ENCODE data around the gene PLD2.
"Not testable (repeated sequence)": the region's sequence is repeated elsewhere in the genome, so short reads cannot be mapped to it uniquely, and the experiment has no call there.

Gene PLD2

GRCh38 chr17:4834681-4835020 is 27.7 kb downstream of the PLD2 start:
- no peak for DNase-seq

GRCh38 chr17:4836221-4836620 is 29.3 kb downstream of the PLD2 start:
- no peak for DNase-seq

- no peak for DNase-seq
Observed at GRCh38 chr17:4837471-4838308, 30.7 kb downstream of the PLD2 start.

DNA sequence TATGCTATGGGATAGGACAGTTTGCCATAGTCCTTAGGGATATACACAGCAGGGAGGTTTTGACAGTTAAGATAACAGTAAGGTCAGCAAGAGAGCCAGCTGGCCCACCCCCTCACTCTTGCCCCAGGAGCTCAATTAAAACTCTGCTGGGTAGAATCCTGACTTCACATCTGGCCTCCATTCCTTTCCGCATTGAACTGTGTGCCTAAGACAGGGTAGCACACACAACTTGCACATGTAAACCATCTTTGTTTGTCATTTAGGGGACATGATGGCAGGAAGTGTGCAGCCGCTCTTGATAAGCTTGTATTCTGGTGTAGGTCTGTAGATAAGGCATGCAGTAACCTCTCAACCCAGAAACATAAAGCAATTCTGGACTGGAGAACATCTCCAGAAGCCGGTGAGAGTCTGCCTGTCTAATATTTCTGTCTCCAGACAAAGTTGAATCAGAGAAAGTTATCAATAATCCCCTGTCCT is 31.4 kb downstream of the PLD2 start:
- no peak for DNase-seq

DNA sequence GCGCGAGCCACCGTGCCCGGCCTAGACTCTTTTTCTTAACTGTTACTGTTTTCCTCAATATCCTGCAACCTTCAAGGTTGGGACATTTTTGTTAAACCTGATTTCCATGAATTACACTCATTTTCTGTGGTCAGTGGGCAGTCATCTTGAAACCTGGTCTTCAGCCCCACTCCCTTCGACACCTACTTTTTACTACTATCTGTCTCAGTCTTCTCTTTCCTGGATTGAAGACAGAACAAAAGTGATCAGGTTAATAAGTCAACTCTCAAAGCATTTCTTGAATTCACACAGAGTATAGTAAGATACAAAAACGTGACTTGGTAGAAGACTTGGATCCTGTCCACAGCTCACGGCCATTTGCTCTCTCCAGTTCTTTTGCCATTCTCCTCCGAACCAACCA is 32.3 kb downstream of the PLD2 start:
- DNase-seq = no peak

- DNase-seq = no peak
Observed at GRCh38 chr17:4839965-4840892, 33.3 kb downstream of the PLD2 start.

- DNase-seq = no peak
Observed at GRCh38 chr17:4840893-4841242, 33.9 kb downstream of the PLD2 start.

GRCh38 chr17:4842376-4842775 is 35.4 kb downstream of the PLD2 start:
- DNase-seq = no peak

DNA sequence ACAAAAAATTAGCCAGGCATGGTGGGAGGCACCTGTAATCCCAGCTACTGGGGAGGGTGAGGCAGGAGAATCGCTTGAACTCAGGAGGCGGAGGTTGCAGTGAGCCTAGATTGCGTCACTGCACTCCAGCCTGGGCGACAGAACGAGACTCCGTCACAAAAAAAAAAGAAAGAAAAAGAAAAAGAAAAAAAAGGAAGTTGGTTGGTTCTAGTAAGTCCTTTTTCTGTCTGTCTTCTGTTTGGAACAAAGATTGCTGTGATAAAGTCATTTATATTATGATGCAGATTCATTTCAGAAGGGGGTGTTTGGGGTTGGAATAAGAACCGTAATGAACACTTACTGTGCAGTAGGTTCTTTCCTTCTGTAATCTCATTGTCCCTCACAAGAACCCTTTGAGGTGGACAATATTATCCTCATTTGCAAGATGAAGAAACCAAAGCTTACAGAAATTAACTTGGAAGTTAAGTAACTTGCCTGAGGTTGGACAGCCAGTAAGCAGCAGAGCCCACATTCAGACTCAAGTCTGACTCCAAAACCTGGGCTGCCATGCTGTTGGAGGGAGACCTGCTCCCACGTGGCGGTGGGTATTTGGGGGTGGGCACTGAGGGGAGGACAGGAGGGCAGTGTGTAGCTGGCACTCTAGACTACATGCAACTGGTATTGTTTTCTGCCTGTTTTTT is 36.5 kb downstream of the PLD2 start:
- DNase-seq = no peak

DNA sequence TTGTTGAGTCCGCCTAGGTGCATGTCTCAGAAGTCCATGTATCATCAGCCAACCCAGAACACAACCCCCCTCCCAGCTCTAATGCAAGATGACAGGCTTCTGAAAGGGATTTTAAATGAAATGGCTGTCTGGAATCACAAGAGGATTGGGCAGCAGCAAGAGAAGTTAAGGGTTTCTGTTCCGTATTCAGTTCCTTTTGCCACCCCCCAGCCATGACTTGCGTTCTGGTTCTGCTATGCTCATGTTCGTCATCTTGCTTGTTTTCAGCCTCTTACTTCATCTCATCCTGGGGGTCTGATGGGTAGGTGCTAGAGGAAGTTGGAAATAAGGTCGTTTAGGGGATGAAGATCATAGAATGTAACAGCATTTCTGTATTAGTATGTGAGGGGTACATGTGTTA is 38.2 kb downstream of the PLD2 start:
- DNase-seq = no peak

GRCh38 chr17:4846635-4847390 is 39.9 kb downstream of the PLD2 start:
- no peak for DNase-seq

GRCh38 chr17:4849011-4849536 is 42.1 kb downstream of the PLD2 start:
- no peak for DNase-seq

GRCh38 chr17:4850246-4850645 is 43.3 kb downstream of the PLD2 start:
- DNase-seq = no peak

GRCh38 chr17:4851084-4851483 is 44.1 kb downstream of the PLD2 start:
- no peak for DNase-seq

GRCh38 chr17:4852567-4853207 is 45.7 kb downstream of the PLD2 start:
- DNase-seq = peak; percentile 31

DNA sequence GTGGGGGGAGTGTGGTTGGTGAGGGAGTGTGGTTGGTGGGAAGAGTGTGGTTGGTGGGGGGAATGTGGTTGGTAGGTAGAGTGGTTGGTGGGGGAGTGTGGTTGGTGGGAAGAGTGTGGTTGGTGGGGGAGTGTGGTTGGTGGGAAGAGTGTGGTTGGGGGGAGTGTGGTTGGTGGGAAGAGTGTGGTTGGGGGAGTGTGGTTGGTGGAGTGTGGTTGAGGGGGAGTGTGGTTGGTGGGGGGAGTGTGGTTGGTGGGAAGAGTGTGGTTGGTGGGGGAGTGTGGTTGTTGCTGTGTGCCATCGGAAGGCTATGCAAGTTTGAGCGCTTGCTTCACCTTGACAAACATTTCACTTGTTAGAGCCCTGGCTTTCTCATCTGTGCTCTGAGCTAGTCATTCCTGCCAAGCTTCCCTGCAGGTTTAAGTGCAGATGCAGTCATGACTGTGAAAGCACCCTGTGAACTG is 46.3 kb downstream of the PLD2 start:
- DNase-seq = peak; percentile 31

DNA sequence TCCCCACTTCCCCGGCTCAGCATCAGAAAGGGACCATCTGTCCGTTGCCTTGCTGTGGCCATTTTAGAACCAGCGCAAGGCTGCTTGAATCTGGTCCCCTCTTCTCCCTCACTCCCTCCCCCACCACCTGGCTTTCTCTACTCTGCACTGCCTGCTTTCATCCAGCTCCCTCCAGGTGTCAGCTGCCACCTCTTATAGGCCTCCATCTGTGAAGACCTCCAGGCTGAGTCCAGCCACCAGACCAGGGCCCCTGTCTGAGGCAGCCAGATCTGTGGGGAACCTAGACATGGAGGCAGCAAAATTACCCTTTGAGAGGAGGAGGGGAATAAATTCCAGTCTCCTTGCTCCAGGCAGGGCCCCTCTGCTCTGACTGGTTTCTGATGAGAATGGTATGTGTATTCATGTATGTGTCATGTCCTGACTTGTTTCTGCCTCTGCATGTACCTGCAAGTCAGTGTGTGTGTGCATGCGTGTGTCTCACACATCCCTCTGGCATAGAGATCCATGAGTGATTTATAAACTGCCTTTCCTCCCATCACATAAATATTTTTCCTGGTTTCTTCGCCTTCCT is 47.2 kb downstream of the PLD2 start:
- DNase-seq = no peak

DNA sequence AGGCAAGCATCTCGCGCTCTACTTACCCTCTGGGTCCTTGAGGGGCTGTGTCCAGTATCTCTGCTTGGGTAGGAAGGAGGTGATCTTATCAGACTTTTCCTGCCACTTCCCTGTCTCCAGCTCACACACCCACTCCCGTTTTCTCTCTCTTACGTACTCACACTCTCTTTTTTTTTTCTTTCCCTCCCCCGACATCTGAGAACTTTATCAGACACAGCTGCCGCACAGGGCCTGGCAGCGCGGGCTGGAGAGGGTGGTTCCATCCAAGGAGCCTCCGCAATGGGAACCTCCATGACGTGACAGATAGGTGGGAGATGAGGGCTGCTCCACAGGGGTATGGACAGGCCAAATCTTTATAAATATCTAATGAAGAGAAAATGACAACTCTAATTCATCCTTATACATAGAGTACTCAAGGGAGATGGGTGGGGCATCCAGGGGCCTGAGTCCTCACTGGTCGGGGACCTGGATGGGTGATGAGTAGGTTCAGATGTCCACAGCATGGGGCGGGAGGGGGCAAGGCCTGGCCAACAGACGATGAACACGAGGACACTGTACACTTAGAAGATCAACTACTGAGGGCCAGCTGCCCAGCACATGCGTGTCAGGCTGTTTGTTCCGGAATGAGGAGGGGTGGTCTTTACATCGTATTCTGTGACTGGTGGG is 49.5 kb downstream of the PLD2 start:
- DNase-seq = no peak

DNA sequence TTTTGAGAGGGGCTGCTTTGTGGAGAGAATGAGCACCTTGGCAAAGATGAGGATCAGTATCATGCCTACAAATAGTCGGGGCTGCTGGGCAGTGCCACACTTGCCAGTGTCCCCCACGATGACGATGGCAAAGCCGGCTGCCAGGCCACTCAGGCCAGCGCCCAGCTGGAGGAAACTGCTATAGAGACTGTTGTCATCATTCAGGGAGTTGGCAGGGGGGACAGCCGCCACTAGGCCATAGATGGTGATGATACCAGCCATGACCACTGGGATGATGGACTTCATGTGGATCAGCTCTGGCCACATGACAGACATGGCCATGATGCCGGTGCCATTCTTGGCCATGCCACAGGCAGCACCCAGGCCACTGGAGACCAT is 50.0 kb downstream of the PLD2 start:
- DNase-seq = no peak

DNA sequence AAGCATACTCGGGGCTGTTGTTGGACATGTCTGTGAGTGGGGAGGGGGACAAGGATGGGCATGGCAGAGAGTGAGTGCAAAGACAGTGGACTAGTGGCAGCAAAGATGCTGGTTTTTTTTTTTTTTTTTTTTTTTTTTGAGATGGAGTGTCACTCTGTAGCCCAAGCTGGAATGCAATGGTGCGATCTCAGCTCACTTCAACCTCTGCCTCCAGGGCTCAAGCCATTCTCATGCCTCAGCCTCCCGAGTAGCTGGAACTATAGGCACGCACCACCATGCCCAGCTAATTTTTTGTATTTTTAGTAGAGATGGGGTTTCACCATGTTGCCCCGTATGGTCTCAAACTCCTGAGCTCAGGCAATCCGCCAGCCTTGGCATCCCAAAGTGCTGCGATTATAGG is 50.4 kb downstream of the PLD2 start:
- DNase-seq = not testable (repeated sequence)
